ENCODE data around the gene PROZ.

- TF ChIP-seq EZH2 (IDR thresholded peaks at IDR 0.05; ENCODE audit: low read length, unreplicated experiment) (no peak), CTCF (conservative IDR thresholded peaks at IDR 0.05; ENCODE audit: low read depth, low read length) (no peak)
Measured at GRCh38 chr13:113207890-113208420, 49.5 kb downstream of the PROZ start.

Measured in PC-3 (cell line).